HEK293T (cell line): ENCODE data around the gene PIK3IP1.

Experiments
- BHLHE40 ChIP-seq: fragments of 450-650 bp; IDR thresholded peaks from 2 replicates; pipeline ENCODE4 v1.6.1; 2016; ENCODE audit warnings: mild to moderate bottlenecking, moderate library complexity, borderline replicate concordance
- CTBP1 ChIP-seq: fragments of 450-650 bp; IDR thresholded peaks from 2 replicates; pipeline ENCODE4 v1.6.1; 2016; ENCODE audit warnings: borderline replicate concordance
- ELF4 ChIP-seq: fragments of 450-650 bp; IDR thresholded peaks from 2 replicates; pipeline ENCODE4 v1.6.1; 2017; ENCODE audit warnings: antibody characterized with exemption
- FOXK2 ChIP-seq: fragments of 450-650 bp; IDR thresholded peaks from 2 replicates; pipeline ENCODE4 v1.6.1; 2016; ENCODE audit warnings: mild to moderate bottlenecking
- HDGF ChIP-seq: fragments of 450-650 bp; IDR thresholded peaks from 2 replicates; pipeline ENCODE4 v1.6.1; 2017; ENCODE audit warnings: antibody characterized with exemption, borderline replicate concordance
- NFRKB ChIP-seq: fragments of 450-650 bp; IDR thresholded peaks from 2 replicates; pipeline ENCODE4 v1.6.1; 2016; ENCODE audit warnings: mild to moderate bottlenecking, moderate library complexity
- SP1 ChIP-seq: fragments of 450-650 bp; IDR thresholded peaks from 2 replicates; pipeline ENCODE4 v1.6.1; 2017
- SUZ12 ChIP-seq: fragments of 450-650 bp; IDR thresholded peaks from 2 replicates; pipeline ENCODE4 v1.6.1; 2016; ENCODE audit warnings: mild to moderate bottlenecking

DNA sequence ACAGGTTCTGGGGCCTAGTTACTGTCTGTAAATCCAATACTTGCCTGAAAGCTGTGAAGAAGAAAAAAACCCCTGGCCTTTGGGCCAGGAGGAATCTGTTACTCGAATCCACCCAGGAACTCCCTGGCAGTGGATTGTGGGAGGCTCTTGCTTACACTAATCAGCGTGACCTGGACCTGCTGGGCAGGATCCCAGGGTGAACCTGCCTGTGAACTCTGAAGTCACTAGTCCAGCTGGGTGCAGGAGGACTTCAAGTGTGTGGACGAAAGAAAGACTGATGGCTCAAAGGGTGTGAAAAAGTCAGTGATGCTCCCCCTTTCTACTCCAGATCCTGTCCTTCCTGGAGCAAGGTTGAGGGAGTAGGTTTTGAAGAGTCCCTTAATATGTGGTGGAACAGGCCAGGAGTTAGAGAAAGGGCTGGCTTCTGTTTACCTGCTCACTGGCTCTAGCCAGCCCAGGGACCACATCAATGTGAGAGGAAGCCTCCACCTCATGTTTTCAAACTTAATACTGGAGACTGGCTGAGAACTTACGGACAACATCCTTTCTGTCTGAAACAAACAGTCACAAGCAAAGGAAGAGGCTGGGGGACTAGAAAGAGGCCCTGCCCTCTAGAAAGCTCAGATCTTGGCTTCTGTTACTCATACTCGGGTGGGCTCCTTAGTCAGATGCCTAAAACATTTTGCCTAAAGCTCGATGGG lies 13.5 kb downstream of the PIK3IP1 start:
- TF ChIP-seq SP1 (no peak), HDGF (no peak), FOXK2 (no peak), ELF4 (no peak), BHLHE40 (no peak), SUZ12 (no peak), CTBP1 (no peak), NFRKB (no peak)
